ENCODE results near the gene BRD3OS.
"Not testable (repeated sequence)": the region's sequence is repeated elsewhere in the genome, so short reads cannot be mapped to it uniquely, and the experiment has no call there.

BRD3OS gene

GRCh38 chr9:133988771-133989170 lies 36.5 kb upstream of the BRD3OS start:
- not testable (repeated sequence) for DNase-seq (ENCODE audit: low spot score)

- DNase-seq (ENCODE audit: low spot score), result no peak
Observed at GRCh38 chr9:133989625-133990365, 35.5 kb upstream of the BRD3OS start.

DNA sequence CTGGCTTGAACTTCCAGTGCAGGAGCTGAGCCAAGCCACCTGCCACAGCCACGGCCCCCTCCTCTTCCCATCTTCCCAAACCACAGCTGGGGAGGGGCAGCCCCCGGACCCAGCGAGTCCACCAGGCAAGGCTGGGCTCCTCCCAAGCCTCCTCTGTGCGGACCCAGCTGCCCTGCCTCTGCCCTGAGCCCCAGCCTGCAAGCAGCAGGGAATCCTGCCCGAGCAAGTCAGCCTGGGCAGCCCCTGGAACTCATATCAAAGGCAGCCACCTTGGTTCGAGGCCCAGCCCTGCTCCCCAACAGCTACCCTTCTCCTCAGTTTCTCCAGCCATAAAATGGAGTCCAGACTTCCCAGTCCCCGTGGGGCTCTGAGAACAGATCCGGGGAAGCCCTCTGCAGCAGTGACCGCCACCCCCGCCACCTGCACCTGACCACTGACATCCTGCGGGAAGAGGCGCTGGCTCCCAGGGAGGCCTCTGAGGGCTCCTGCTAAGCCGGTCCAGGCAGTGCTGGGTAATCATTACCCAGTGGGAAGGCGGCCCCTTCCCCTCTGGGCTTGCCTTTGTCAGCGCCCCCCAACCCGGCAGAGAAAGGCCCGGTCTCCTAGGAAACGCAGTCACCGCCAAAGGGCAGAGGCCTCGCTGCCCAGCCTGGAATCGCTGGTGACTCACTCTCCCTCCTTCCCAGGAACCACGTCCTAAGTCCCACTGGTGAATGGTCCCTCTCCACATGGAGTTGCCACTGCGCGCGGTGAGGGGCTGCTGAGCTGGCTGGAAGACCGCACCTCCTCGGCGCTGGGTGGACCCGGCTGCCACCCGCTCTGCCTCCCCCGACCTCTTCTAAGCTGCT lies 34.7 kb upstream of the BRD3OS start:
- peak; percentile 81 for DNase-seq (ENCODE audit: low spot score)

- no peak for DNase-seq (ENCODE audit: low spot score)
Observed at GRCh38 chr9:133991214-133991921, 33.9 kb upstream of the BRD3OS start.

GRCh38 chr9:133991964-133992779 lies 33.1 kb upstream of the BRD3OS start, which contains the start of gene VAV2:
Gene VAV2 (minus strand): TSS chr9:133992324. CDS start chr9:133992278, 46 bp downstream.
- DNase-seq (ENCODE audit: low spot score), result peak; percentile 85

DNA sequence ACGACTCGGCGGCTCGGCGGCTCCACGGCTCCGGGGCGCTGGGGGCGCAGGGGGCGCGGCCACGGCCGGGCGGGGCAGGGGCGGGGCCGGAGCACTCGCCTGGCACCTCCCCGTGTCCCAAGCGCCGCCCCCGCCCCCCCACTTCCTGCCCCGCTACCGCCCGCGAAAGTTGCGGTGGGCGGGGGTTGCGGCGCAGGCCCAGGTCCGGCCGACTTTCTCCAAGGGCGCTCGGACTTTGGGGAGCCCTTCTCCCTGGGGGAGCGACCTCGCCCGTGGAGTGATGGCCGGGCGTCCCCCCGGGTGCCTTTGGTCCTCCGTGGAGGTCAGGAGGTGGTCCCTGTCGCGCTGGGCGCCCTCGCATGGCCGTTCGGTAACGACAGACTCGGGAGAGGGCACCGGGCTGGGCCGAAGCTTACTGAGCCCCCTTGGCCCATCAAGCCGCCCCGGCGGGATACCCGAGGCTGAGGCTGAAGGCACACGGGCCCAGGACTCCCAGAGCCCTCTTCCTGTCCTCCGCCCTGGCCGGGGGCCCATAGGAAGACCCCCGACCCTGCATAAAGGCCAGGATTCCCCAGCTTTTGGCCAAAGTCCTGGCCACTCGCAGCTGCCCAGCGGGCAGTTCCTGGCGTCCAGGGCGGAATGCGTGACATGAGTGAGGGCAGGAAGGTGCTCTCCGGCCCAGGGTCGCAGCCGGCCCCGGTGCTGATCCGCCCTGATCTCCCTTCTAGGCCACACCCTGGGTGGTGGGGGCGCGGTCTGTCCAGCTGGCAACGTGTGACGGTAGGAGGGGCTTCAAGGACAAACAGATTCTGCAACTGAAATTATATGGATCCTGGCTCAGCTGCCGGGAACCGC lies 32.3 kb upstream of the BRD3OS start:
- DNase-seq (ENCODE audit: low spot score), result peak; percentile 86

GRCh38 chr9:133993635-133994253 lies 31.5 kb upstream of the BRD3OS start:
- no peak for DNase-seq (ENCODE audit: low spot score)

DNA sequence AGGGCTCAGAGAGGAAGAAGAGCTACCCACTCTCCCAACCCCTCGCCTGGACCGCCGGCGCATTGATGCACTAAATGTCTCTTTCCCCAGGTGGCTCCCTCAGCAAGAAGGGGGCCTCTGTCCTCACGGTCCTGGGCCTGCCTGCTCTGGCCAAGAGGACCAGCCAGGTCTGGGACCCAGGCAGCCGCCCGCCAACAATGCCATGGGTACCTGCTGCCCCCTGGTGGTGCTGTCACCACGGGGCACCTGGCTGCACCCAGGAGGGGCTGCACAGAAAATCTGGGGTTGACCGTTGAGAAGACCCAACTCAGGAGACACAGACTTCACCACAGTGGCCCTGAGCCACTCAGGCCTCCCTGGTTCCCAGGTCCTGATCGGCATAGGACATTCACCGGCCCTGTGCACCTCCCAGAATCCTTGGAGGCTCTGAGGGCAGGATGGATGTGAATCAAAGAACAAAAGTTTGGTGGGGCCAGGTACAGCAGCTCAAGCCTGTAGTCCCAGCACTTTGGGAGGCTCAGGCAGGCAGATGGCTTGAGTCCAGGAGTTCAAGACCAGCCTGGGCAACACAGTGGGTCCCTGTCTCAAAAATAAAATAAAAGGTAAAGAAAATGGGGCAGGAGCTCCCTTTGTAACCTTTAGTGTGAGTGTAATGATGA lies 30.8 kb upstream of the BRD3OS start:
- peak; percentile 93 for DNase-seq (ENCODE audit: low spot score)

DNA sequence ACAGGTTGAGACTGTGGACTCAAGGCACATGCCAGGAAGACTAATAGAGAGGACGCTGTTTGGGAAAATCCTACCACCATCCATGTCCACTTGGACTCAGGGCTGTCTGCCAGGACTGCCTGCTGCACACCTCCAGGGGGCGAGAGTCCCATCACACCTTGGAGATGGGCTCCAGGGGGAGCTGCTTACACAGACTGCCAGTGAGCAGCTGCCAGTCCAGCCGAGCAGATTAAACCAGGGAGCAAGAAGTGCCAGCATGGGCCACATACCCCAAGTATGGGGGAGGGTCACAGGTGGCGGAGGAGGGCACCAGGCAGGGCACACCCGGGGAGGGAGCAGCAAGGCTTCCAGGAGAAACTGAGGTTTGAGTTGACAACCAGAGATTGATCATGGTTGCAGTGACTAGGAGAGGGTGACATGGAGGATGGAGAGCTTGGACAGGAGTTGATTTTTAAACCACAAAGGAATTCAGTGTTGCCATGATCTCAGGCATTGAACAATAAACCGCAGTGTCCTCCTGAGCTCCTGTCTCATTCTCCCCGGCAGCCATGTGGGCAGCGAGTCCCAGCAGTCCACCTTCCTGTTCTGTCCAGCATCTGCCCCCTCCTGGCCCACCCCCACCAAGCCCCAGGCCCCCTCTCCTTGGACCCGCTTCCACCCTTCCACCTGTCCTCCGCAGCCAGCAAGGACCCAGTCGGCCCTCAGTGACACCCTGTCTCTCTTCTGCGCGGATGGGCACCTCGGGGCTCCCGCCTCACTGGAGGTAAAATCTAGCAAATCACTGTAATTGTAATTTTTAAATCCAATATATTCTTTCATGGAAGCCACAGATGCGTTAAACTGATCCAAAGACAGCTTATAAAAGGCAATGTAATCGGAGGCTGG lies 30.0 kb upstream of the BRD3OS start:
- DNase-seq (ENCODE audit: low spot score), result no peak

GRCh38 chr9:133996531-133997520 lies 28.5 kb upstream of the BRD3OS start:
- no peak for DNase-seq (ENCODE audit: low spot score)

DNA sequence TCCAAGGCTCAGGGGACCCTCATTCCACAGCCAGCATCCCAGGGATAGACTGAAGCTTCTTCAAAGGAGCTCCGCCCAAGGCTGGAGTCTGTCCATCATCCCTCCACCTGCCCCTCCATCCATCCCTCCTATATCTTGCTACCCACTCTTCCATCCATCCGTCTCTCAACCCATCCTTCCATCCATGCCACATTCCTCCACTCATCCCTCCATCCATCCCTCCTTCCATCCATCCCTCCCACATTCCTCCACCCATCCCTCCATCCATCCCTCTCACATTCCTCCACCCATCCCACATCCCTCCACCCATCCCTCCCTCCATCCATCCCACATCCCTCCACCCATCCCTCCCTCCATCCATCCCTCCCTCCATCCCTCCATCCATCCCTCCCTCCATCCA lies 27.7 kb upstream of the BRD3OS start:
- no peak for DNase-seq (ENCODE audit: low spot score)

GRCh38 chr9:133998915-133999595 lies 26.2 kb upstream of the BRD3OS start:
- no peak for DNase-seq (ENCODE audit: low spot score)

- no peak for DNase-seq (ENCODE audit: low spot score)
Observed at GRCh38 chr9:133999851-134000265, 25.4 kb upstream of the BRD3OS start.

- no peak for DNase-seq (ENCODE audit: low spot score)
Observed at GRCh38 chr9:134002796-134003195, 22.5 kb upstream of the BRD3OS start.

- DNase-seq (ENCODE audit: low spot score), result no peak
Observed at GRCh38 chr9:134003237-134003636, 22.0 kb upstream of the BRD3OS start.

GRCh38 chr9:134004131-134004873 lies 21.0 kb upstream of the BRD3OS start:
- DNase-seq (ENCODE audit: low spot score), result no peak

Measured in ecto neural progenitor cell (in vitro differentiated cells).